Fibroblast of skin of scalp (primary cell): ENCODE data around the gene G2E3. TPM values are rescaled to one million over a fixed set of nuclear protein-coding genes. Genes with fewer than 3 reads are reported as not detected.
A peak's percentile ranks its signal among the peaks of the same experiment; 100 is the strongest.
"Not testable (repeated sequence)": the region's sequence is repeated elsewhere in the genome, so short reads cannot be mapped to it uniquely, and the experiment has no call there.

Source experiments
- DNase-seq: peaks from one replicate; pipeline ENCODE4 v3.0.0-alpha.2; 2013
- polyA plus RNA-seq, 2 experiments: library from polyadenylated mRNA; unstranded; fragments of 120-200 nt; gene quantifications; one replicate each; pipeline ENCODE4 v1.2.1, GENCODE V29; 2013; ENCODE audit not compliant: insufficient read length in 2 of 2

Gene G2E3, protein sequence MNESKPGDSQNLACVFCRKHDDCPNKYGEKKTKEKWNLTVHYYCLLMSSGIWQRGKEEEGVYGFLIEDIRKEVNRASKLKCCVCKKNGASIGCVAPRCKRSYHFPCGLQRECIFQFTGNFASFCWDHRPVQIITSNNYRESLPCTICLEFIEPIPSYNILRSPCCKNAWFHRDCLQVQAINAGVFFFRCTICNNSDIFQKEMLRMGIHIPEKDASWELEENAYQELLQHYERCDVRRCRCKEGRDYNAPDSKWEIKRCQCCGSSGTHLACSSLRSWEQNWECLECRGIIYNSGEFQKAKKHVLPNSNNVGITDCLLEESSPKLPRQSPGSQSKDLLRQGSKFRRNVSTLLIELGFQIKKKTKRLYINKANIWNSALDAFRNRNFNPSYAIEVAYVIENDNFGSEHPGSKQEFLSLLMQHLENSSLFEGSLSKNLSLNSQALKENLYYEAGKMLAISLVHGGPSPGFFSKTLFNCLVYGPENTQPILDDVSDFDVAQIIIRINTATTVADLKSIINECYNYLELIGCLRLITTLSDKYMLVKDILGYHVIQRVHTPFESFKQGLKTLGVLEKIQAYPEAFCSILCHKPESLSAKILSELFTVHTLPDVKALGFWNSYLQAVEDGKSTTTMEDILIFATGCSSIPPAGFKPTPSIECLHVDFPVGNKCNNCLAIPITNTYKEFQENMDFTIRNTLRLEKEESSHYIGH
- 16.0 TPM for polyA plus RNA-seq (2013, experiment 1 of 2; ENCODE audit: insufficient read length)
- 17.3 TPM for polyA plus RNA-seq (2013, experiment 2 of 2; ENCODE audit: insufficient read length)

DNA sequence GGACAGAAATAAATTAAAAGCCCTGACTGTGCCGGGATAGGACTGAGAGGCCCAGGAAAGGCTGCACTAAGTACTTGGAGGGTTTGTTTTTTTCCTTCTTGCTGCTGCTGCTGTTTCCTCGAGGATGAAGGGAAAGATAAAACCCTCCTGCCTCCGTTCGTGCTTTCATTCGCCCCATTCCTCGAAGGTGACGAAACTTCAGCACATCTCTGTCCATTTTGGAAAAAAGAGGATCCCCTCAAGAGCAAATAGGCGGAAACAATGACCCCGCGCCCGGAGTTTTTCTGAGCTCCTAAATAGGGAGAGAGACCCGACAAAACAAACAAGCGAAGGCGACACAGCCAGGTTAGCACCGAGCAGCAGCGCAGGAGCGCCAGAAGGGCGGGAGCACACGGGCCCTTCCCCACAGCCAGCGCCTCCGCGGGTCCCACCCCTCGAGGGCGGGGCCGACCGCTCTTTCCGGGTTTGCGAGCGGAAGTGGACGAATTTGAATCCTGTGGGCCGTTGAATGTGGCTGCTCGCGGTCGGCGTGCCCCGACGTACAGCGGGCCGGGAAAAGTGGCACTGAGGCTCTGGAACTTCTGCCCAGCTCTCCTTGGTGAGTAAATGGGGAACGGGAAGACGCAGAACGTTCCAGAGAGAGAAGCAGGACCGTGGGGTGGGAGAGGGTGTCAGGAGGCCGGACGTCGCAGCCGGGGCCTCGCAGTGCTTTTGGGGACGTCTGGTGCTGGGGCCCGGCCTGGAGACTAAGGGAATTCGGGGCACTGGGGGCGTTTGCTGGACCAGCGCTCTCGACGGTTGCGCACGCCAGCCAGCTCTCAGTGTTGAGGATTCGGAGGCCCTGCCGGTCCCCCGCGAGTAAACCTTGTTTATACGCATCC lies at the start of gene G2E3:
G2E3 (plus strand) TSS at position 484 of the 881 bp plus-strand sequence. CDS start 21,922 bp downstream, outside the sequence.
- DNase-seq, result peak; percentile 89

DNA sequence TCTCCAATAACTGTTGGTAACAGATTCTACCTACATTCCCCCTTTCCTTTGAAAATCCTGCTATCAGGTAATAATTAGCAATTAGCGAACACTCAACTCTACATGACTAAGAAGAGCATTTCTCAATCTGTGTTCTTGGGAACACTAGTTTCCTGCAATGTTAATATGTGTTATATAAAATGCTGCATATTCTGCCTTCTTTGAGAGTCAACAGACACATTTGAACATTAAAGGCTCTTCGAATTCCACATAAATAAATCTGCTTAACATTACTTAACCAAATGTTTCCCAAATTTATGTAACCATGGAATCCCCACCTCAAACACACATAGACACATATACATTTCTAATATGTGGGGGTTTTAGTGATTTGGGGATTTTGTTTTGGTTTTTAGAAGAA lies 41.2 kb upstream of the G2E3 start:
- DNase-seq, result no peak

DNA sequence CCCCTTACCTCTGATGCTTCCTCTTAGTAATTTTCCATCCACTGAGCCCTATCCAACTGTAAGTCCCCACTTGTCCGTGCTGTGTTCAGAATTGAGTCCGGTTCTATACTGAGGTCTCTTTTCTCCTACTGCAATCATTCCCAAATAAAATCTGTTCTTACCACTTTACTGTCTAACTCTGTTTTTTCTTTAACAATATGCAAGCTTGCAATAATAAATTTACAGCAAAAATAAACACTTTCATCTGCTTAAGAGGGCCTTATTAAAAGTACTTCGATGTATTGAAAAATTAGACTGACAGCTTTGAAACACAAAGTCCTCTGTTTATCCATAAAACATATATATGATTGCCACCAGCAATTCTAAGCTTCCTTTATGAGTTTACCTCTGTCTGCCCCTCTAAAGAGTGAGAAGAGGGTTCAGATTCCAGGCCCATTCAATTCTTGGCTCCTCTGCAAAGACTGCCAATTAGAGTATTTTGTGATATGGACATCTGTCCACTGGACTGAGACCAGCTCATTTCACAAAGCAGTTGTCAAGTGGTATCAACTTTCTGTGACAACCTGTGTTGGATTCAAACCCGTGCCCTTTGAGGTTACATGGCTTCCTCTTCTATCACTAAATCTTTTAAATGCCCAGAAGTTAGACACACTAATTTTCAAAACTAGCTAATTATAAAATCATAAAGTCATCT lies 39.9 kb upstream of the G2E3 start:
- DNase-seq, result no peak

DNA sequence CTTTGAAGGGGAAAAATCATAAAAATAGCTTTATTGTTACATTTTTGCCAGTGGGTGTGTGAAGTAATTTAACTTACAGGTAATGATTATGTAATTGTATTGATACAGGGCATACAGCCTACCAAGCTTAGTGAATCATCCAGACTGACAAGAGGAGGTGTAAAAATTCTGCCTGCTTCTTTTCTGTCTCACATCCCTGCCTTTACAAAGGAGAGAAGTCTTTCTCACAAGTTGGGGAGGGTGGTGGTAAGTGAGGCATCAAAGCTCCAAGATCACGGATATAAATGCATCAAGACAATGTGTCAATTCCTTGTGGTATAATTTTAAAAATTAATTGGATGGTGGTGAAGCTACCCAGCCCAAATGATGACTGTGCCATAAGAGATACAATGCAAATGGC lies 39.0 kb upstream of the G2E3 start:
- no peak for DNase-seq

DNA sequence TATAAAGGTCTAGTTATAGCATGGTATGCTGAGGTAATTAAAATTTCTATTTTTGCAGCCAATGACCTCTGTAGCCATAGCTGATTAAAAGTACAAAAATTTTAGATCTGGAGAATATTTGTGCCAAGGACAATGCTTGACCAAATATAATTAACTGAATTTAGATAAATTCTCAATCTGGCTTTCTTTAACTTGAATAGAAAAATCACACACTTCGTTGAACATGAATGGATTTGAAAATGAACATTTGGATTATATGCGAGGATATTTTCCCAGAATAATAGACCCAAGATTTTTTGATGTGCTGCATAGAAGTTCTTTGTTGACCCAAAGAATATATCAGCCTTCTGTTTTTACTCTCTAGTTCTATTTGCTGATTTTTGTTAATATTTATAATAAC lies 38.4 kb upstream of the G2E3 start:
- DNase-seq, result no peak

DNA sequence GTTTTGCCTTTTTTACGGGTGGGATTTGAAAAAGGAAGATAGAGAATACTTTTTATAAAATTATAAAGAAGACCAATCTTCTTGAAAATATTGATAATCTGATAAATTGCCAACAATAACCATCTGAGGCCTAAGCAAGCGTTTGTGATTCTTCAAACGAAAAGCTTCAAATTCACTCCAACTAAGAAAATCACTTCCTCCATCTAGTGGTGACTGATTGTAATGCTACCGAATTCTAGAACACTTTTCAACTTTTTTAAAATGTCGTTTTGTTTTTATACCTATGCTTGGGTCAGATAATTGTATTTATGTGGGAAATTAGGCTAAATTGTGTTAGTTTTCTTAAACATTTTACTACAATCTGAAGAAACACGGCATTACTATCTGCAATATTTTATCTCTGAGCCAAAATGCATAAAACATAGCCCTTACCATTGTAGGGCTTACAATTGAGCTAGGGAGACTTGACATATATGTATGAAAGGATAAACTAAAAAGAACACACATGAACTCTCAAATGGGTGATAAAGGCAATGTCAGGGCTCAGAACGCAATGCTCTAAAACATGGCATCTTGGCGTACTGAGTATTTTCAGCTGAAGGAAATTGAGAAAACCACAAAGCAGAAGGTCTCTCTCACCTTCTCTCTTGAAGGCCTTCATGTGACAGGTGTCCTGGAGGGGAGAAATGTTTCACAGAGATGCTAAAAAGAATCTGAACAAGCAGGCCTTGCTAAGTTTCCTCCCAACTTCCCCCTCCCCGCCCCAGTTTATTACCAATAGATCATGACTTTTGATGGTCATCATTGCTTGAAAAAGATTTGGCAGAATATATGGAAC lies 36.8 kb upstream of the G2E3 start:
- peak; percentile 44 for DNase-seq

DNA sequence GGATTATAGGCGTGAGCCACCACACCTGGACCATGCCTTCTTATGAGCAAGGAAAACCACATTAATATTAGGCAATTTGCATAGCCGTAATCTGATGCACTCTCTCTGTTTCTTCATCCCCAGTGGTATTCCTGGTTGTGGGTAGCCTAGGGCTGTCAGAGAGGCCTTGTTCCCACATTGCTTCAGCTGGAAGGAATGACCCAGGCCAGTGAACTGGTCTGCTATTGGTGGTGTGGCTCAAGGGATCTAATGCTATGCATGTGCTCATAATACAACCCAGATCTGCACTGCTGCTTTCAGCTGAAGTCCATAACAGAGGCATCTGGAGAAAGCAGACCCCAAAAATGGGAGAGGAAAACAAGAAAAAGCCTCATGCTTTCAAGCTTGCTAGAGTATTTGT lies 33.1 kb upstream of the G2E3 start:
- peak; percentile 11 for DNase-seq

DNA sequence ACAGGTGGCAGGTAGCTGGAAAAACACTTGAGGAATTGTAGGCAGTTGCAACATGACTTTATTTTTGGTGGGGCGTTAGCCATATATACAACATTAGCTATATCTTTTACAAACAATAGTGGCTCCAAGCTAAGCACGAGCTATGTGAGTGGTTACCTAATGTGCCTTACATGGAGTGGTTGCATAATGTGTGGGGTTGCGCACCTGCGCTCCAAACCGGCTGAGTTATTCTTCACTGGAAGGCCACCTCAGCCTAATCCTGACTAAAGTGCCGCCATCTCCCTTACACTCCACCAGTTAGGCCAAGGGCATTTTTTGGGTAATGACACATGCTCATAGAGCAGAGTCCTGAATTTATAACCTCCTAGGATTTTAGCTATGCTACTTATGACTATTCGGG lies 31.8 kb upstream of the G2E3 start:
- no peak for DNase-seq

DNA sequence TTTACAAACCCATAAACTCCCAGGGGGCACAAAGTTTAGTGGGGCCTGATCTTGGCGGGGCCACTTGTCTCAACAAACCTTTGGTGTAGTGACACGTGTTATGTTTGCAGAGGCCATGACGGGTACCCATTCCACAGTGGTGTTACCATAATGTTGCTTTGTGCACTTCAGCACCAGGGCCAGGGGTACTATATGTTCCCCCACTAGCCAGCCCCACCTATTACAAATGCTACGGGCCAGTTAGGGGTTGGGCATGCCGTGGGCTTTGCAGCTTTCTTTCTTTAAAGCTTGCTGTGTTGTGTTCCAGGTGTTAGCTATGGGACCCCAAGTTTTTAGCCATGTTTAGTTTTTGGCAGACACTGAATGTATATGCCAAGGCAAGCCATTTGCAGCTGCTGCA lies 30.8 kb upstream of the G2E3 start:
- no peak for DNase-seq

DNA sequence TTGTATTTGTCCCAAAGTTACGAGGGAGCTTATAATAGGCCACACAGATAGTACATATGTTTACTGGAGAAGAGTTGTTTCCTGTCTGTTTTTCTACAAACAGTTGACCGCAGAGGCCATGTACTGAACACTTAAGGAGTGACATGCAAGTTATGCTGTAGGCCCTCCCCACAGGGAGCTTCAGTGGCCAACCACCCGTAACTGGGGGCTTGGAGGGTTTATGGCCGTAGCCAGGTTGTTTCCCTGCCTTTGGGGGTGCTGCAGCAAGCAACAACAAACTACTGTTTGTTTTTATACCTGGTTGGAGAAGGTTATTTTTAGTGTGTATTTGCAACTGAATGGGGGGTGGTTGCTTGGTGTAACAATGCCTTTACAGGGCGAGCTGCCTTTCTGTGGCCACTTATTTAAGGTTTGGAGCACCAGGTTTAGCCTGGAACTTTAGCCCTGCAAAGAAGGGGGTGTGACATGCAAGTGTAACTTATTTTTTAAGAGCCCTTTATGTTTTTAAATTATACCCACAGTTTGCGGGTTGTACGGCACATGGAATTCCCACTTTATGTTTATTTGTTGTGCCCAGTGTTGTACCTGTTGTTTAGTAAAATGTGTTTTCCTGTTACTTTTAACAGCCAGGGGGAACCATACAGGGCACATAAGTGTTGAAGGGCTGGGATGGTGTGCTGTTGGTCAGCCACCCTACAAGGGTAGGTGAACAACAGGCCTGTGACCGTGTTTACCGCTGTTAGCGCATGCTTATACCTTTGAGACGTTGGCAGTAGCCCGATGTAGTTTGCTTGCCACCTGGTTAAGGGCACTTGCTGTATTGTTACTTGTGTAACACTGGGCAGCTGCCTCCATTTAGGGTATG lies 29.9 kb upstream of the G2E3 start:
- DNase-seq, result no peak

DNA sequence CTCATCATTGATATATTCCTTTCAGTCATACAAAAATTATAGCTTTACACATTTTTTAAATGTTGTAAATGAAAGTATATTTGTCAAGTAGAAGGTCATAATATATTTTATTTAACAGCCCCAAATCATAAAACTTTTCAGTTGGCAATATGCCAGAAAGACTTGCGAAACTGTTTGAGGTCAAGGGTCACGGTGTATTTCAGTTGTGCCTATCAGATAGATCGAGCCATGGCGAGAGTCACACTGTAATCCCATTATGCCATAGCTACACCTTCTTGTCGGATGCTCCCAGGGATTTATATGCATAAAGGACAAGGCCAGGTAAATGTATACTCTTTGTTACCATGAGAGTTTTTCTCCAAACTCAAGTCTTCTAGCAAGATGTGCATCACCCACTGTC lies 26.7 kb upstream of the G2E3 start:
- no peak for DNase-seq

DNA sequence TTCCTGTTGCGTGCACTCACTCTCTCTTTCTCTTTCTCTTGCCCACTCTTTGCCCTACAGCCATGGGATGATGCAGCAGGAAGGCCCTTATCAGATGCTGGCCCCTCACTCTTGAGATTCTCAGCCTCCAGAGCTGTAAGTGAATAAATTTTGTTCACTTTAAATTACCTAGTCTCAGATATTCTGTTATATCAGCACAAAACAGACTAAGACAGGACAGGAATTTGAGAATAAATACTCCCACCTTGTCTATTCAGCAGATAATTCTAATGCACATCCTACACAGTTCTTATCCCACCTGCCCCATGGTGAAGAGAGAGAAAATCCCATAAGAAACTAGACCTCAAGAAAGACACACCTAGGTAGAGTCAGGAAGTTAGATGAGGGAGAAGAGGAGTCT lies 25.8 kb upstream of the G2E3 start:
- no peak for DNase-seq

DNA sequence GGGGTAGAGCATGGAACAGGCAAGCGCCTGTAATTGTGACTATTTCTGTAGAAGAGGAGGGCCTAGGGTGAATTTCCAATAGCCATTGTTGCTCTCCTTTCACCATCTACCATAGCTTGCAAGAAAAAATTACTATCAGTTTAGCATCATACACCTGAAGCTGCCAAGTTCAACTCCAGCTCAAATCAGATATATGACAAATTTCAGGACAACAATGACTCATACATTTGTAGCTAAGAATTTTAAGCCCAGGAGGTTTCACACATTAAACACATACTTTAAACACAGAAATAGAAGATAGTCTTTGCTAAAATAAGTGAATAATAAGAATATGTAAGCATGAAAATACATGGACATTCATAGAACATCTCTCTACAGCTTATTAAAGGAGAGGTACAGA lies 17.6 kb upstream of the G2E3 start:
- no peak for DNase-seq

DNA sequence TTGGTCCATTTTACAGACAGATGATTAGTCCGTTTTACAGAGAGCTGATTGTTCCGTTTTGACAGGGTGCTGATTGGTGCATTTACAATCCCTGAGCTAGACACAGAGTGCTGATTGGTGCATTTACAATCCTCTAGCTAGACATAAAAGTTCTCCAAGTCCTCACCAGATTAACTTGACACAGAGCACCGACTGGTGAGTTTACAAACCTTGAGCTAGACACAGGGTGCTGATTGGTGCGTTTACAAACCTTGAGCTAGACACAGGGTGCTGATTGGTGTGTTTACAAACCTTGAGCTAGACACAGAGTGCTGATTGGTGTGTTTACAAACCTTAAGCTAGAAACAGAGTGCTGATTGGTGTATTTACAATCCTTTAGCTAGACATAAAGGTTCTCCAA lies 12.2 kb upstream of the G2E3 start:
- not testable (repeated sequence) for DNase-seq

DNA sequence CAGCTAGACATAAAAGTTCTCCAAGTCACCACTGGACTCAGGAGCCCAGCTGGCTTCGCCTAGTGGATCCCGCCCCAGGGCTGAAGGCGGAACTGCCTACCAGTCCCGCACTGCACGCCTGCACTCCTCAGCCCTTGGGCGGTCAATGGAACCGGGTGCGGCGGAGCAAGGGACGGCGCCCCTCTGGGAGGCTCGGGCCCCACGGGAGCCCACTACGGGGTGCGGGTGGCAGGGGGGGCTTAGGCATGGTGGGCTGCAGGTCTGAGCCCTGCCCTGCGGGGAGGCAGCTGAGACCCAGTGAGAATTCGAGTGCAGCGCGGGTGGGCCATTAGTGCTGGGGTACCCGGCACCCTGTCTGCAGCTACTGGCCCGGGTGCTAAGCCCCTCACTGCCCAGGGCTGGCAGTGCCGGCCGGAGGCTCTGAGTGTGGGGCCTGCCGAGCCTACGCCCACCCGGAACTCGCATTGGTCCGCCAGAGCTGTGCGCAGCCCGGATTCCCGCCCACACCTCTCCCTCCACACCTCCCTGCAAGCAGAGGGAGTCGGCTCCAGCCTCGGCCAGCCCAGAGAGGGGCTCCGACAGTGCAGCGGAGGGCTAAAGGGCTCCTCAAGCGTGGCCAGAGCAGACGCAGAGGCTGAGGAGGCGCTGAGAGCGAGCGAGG lies 11.4 kb upstream of the G2E3 start:
- DNase-seq, result no peak

DNA sequence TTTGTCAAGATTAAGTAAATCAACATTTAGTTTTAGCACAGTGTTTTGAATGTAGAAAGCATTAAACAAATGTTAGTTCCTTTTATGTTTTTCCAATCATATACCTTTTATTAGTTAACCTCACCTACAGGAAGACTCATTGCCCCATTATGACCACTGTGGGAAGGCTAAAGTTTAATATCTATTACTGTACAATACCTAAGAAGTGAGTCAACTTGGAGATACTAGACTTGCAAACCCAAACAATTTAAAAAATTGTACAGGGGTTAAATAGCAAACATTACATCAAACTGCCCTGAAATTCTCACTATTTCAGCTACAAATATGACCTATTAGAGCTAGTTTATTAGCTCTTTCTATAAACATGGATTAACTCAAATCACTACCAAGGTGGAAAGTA lies 8.6 kb upstream of the G2E3 start:
- peak; percentile 9 for DNase-seq

DNA sequence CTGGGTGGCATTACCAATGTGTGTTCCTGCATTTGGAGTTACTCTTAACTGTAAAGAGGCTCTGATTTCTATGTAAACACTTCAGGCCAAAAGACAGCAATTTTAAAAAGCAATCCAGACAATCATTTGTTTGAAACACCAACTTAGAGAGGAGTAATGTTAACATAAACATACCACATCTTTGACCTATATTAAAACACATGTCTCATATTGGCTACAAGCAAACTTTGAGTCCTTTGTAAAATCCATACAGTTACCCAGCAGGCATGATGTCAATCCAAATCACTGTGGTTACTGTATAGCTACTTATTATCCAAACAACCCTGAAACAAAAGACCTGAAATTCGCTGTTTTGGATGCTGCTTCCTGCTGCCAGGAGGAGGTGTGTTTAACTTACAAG lies 7.5 kb upstream of the G2E3 start:
- no peak for DNase-seq

DNA sequence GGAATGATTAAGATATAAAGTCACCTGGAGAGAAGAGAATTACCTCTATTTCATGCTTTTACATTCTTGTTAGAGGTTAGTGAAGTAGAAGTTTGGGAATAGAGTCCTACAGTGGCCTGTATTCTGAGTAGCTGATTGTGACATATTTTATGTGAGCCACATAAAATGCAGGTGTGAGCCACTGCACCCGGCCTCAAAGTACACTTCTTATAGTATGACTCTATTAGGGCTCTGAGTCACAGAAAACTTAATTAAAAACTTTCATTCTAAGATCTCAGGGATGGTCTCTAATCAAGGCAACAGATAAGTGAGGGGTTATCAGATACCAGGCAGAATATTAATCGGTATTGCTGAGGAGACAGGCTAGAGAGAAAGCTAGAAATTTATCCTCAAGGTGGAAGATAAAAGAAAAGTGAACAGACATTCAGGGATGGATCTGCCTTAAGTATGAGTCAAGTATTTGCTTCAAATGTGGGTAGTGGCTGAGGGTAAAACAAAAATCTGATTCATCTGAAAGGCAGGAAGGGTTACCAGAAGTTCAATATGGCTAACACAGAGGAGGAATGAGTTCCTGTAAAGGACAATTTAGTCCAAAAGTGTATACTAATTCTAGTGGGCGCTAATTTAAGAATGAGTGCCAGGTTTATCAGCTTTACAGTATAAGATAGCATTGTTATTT lies 5.5 kb upstream of the G2E3 start:
- peak; percentile 54 for DNase-seq

DNA sequence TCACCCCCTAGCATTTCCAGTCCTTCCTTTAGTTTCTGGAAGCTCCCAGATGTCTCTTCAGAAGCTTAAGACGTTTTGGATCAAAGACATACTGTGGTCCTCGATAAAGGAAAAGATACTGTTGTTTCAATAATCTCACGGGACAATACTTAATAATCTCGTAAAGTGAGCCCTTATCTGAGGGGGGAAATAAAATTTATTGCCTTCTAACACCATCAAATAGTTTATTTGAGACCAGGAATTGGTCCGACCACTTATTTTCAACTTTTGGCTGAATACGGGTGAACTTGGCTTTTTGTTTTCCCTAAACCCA lies 640 bp upstream of the G2E3 start:
- DNase-seq, result no peak
